ENCODE measurements around the gene ZBTB7B.

GRCh38 chr1:155042789-155043188, 40.2 kb downstream of the ZBTB7B start:
- TF ChIP-seq MAX (IDR thresholded peaks at IDR 0.05), result no peak
- TF ChIP-seq TCF12 (IDR thresholded peaks at IDR 0.05; ENCODE audit: low read depth), result no peak
- TF ChIP-seq RAD21 (IDR thresholded peaks at IDR 0.05; ENCODE audit: low read depth), result no peak
- no peak for TF ChIP-seq EP300 (IDR thresholded peaks at IDR 0.05; ENCODE audit: borderline replicate concordance)
- TF ChIP-seq REST (IDR thresholded peaks at IDR 0.05; ENCODE audit: low read depth), result no peak
- TF ChIP-seq, protein P1, sequence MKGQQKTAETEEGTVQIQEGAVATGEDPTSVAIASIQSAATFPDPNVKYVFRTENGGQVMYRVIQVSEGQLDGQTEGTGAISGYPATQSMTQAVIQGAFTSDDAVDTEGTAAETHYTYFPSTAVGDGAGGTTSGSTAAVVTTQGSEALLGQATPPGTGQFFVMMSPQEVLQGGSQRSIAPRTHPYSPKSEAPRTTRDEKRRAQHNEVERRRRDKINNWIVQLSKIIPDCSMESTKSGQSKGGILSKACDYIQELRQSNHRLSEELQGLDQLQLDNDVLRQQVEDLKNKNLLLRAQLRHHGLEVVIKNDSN (IDR thresholded peaks at IDR 0.05), result no peak

Measured in Ishikawa (cell line).